Sigmoid colon (tissue), 7 donors: ENCODE data around the gene FAM241A. TPM values are rescaled to one million over a fixed set of nuclear protein-coding genes. Genes with fewer than 3 reads are reported as not detected.
"Not testable (repeated sequence)": the region's sequence is repeated elsewhere in the genome, so short reads cannot be mapped to it uniquely, and the experiment has no call there.

Experiments
- DNase-seq: peaks from one replicate; pipeline ENCODE4 v3.0.0-alpha.2; 2019
- H3K27ac ChIP-seq, 4 donors: fragments of 200-600 bp; sonication (generic); one replicate each; pipeline ENCODE4 v1.5.1; 2016 to 2019; ENCODE audit warnings: mild to moderate bottlenecking in 1 of 4
- H3K27me3 ChIP-seq, 3 donors: fragments of 200-600 bp; sonication (generic); one replicate each; pipeline ENCODE4 v1.5.1; 2019; ENCODE audit warnings: mild to moderate bottlenecking in 1 of 3
- H3K36me3 ChIP-seq, 4 donors: fragments of 200-600 bp; sonication (generic); one replicate each; pipeline ENCODE4 v1.5.1; 2016 to 2019
- H3K4me1 ChIP-seq, 4 donors: fragments of 200-600 bp; sonication (generic); one replicate each; pipeline ENCODE4 v1.5.1; 2017 to 2019
- H3K4me3 ChIP-seq, 4 donors: fragments of 200-600 bp; sonication (generic); one replicate each; pipeline ENCODE4 v1.5.1; 2017 to 2019; ENCODE audit warnings: mild to moderate bottlenecking in 2 of 4, moderate library complexity in 1 of 4
- H3K9me3 ChIP-seq, 4 donors: fragments of 200-600 bp in 3 of 4; sonication (generic) in 3 of 4; one replicate each; pipeline versions ENCODE4 v1.5.1 to v1.6.1; 2013 to 2019
- EP300 ChIP-seq, 4 donors: sonication (generic); formaldehyde crosslinking; IDR thresholded peaks; one replicate each; pipeline ENCODE4 v1.6.1; 2017; ENCODE audit warnings: antibody characterized with exemption in 4 of 4
- POLR2A ChIP-seq, 2 donors: fragments of 450-650 bp; IDR thresholded peaks; one replicate each; pipeline ENCODE4 v1.6.1; 2016; ENCODE audit warnings: antibody characterized with exemption in 2 of 2, mild to moderate bottlenecking in 2 of 2, moderate library complexity in 2 of 2
- POLR2AphosphoS5 ChIP-seq, 4 donors: sonication (generic); formaldehyde crosslinking; IDR thresholded peaks; one replicate each; pipeline ENCODE4 v1.6.1; 2017; ENCODE audit warnings: antibody characterized with exemption in 4 of 4
- WGBS, 2 donors: extraction: QIAGEN DNeasy Blood & Tissue Kit; methylation state at CpG; one replicate each; pipeline ENCODE4 v1.1.7; 2013; 5-methylcytosine and 5-hydroxymethylcytosine counted together
- intact Hi-C: fragments of 100-400 bp; cut with DNase I; formaldehyde crosslinking; loops from one replicate; pipeline ENCODE4 v1.15.1; 2023
- polyA plus RNA-seq, 3 donors: library from polyadenylated mRNA; stranded (reverse); fragments of 200-250 nt; gene quantifications; one replicate each; pipeline ENCODE4 v1.2.3, GENCODE V29; 2013
- total RNA-seq, 4 donors: library from RNA; depleted of rRNA; stranded (reverse); fragments of >200 nt; gene quantifications; one replicate each; pipeline ENCODE4 v1.1.0, GENCODE V29; 2016
- TF ChIP-seq, protein P1 (sequence below), 4 experiments: fragments of 450-650 bp in 3 of 4; fragments of 200-600 bp in 1 of 4; IDR thresholded peaks; one replicate each; pipeline ENCODE4 v1.5.1; 2016 to 2019; ENCODE audit warnings: antibody characterized with exemption in 4 of 4, mild to moderate bottlenecking in 3 of 4, moderate library complexity in 2 of 4
- donor health status: healthy with polysubstance abuse.
- donor health status: Bipolar disorder and iron deficiency.
- donor health status: healthy.

FAM241A gene
- total and polyA plus RNA-seq, 7 donors, result 1.2 to 3.7 (median 2.8) TPM

DNA sequence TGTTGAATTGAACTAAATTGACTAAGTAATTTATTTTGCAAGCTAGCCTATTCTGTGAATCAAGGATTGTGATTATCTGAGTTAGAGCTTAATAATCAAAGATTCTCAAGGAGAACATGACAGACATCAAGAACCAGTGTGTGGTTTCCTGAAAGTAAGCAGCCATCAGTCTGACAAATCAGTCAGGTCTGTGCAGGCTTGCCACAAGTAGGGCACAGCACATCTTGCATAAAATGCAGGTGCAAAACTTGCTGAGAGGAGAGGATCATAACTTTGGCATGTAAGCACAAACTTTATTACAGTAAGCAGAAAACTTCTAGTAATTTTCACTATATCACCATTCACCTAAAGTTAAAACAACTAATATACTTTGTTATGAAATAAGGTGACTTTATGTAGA, 22.5 kb downstream of the FAM241A start:
- Histone ChIP-seq H3K4me1 (no peaks in the 10 kb centered on the region), H3K27ac (no peak overlapping the region), H3K4me3 (no peak overlapping the region), H3K27me3 (no peaks in the 10 kb centered on the region), H3K9me3 (no peaks in the 10 kb centered on the region), H3K36me3 (no peaks in the 10 kb centered on the region)
- TF ChIP-seq POLR2AphosphoS5 (IDR thresholded peaks at IDR 0.05), result no peak
- TF ChIP-seq, protein P1, sequence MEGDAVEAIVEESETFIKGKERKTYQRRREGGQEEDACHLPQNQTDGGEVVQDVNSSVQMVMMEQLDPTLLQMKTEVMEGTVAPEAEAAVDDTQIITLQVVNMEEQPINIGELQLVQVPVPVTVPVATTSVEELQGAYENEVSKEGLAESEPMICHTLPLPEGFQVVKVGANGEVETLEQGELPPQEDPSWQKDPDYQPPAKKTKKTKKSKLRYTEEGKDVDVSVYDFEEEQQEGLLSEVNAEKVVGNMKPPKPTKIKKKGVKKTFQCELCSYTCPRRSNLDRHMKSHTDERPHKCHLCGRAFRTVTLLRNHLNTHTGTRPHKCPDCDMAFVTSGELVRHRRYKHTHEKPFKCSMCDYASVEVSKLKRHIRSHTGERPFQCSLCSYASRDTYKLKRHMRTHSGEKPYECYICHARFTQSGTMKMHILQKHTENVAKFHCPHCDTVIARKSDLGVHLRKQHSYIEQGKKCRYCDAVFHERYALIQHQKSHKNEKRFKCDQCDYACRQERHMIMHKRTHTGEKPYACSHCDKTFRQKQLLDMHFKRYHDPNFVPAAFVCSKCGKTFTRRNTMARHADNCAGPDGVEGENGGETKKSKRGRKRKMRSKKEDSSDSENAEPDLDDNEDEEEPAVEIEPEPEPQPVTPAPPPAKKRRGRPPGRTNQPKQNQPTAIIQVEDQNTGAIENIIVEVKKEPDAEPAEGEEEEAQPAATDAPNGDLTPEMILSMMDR (IDR thresholded peaks at IDR 0.05), result no peak
- no peak for TF ChIP-seq EP300 (IDR thresholded peaks at IDR 0.05)
- no peak for TF ChIP-seq POLR2A (IDR thresholded peaks at IDR 0.05)
- intact Hi-C loops, result no loop called here
- no peak for DNase-seq

DNA sequence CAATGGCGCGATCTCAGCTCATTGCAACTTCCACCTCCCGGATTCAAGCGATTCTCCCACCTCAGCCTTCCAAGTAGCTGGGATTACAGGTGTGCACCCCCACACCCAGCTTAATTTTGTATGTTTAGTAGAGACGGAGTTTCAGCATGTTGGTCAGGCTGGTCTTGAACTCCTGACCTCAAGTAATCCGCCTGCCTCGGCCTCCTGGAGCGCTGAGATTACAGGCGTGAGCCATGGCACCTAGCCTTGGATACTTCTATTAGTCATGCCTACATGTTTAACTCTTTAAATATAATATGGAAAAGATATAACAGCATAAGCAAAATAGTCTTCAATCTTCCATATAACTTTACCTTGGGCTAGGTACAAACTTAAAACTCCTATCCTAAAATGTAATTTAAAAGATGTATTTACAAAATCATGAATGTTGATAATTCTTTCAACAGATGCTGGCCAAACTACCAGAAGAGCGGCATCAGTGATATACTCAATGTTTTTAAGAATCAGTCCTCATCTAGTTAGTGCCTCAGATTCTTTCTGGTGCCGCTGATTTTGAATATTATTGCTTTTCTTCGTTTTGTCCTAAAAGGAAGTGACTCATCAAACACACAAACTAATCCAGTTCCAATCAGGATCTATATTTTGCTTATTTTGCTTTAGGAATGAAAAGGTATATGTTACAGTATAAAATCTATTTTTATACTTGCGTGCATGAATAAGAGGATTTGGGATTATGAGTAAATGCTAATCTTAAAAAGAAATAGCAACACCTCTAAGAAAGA, 23.7 kb downstream of the FAM241A start:
- no peak for TF ChIP-seq POLR2A (IDR thresholded peaks at IDR 0.05)
- TF ChIP-seq, protein P1 (IDR thresholded peaks at IDR 0.05), result no peak
- no peak for TF ChIP-seq EP300 (IDR thresholded peaks at IDR 0.05)
- no peak for TF ChIP-seq POLR2AphosphoS5 (IDR thresholded peaks at IDR 0.05)
- Histone ChIP-seq H3K4me3 (no peak overlapping the region), H3K27ac (no peak overlapping the region), H3K9me3 (no peaks in the 10 kb centered on the region), H3K4me1 (no peaks in the 10 kb centered on the region), H3K36me3 (no peaks in the 10 kb centered on the region), H3K27me3 (no peaks in the 10 kb centered on the region)
- 95% methylated on average over 13 of the region's 13 CpGs for WGBS, 2 donors
- intact Hi-C loops, result no loop called here
- no peak for DNase-seq

DNA sequence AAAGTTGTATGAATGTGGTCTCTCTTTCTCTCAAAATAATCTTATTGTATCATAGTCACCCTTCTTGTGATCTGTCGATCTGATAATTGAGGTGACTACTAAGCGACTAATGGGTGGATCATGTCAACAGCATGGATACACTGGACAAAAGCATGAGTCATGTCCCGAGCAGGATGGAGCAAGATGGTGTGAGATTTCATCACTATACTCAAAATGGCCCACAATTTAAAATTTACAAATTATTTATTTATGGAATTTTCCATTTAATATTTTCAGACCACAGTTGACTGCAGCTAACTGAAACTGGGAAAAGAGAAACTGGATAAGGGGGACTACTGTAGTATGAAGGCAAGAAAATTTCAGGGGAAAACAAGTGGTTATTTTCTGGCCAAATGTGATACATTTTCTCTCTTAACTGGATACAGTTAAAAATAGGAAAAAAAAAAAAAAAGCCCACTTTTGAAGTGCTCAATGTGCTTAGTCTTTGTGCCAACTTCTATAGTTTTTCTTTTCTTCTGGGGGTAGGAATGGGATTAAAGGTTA, 25.3 kb downstream of the FAM241A start:
- no peaks in the 10 kb centered on the region for H3K27me3 ChIP-seq
- no peaks in the 10 kb centered on the region for H3K36me3 ChIP-seq
- DNase-seq, result no peak
- no peak for TF ChIP-seq EP300 (IDR thresholded peaks at IDR 0.05)
- no peak for TF ChIP-seq POLR2AphosphoS5 (IDR thresholded peaks at IDR 0.05)
- TF ChIP-seq, protein P1 (IDR thresholded peaks at IDR 0.05), result no peak
- TF ChIP-seq POLR2A (IDR thresholded peaks at IDR 0.05), result no peak
- H3K4me3 ChIP-seq, result no peak overlapping the region
- WGBS, 2 donors, result 81 to 82% methylated on average over 3 of the region's 3 CpGs
- H3K4me1 ChIP-seq, result no peaks in the 10 kb centered on the region
- no peak overlapping the region for H3K27ac ChIP-seq
- H3K9me3 ChIP-seq, result no peaks in the 10 kb centered on the region
- intact Hi-C loops, result no loop called here

DNA sequence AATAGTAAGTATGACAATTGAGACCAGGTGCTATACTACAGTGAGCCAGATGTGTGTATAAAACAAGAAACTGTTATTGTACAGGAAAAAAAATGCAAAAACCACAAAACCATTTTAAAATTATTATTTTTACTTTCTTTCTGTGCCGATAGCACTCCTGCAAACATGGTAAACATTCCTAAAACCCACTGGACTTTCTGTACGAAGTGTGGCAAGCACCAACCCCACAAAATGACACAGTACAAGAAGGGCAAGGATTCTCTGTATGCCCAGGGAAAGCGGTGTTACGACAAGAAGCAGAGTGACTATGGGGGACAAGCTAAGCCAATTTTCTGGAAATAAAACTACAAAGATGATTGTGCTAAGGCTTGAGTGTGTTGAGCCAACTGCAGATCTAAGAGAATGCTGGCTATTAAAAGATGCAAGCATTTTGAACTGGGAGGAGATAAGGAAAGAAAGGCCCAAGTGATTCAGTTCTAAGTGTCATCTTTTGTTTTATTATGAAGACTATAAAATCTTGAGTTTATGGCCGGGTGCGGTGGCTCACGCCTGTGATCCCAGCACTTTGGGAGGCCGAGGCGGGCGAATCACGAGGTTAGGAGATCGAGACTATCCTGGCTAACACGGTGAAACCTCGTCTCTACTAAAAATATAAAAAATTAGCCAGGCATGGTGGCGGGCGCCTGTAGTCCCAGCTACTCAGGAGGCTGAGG, 26.0 kb downstream of the FAM241A start:
- intact Hi-C loops, result not testable (repeated sequence)
- 66 to 88% methylated on average over 16 of the region's 16 CpGs for WGBS, 2 donors

DNA sequence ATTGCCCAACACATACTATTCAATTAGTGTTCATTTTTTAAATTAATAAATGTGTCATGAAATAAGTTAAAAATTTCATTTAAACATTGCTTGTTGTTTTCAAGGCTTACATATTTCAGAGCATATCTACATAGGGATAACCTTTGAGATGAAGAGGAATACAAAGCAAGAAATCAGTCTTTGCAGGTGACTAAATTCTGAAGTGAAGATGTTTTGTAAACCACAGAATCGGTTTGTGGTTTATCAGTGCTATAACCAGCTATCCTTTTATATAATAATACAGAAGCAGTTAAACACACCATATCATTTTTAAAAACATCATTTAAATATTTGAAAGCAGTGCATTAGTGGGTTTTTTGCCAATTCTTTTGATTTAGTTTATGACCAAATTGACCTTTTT, 26.9 kb downstream of the FAM241A start:
- intact Hi-C loops, result no loop called here
- TF ChIP-seq POLR2A (IDR thresholded peaks at IDR 0.05) (no peak), EP300 (IDR thresholded peaks at IDR 0.05) (no peak), POLR2AphosphoS5 (IDR thresholded peaks at IDR 0.05) (no peak)
- TF ChIP-seq, protein P1 (IDR thresholded peaks at IDR 0.05), result no peak
- WGBS, 2 donors, result 50 to 88% methylated on average over 1 of the region's 1 CpG
- Histone ChIP-seq H3K36me3 (no peaks in the 10 kb centered on the region), H3K27ac (no peak overlapping the region), H3K9me3 (no peaks in the 10 kb centered on the region), H3K4me3 (no peak overlapping the region), H3K4me1 (no peaks in the 10 kb centered on the region), H3K27me3 (no peaks in the 10 kb centered on the region)
- no peak for DNase-seq

More for the DNA sequence above, 26.0 kb downstream of the FAM241A start:
- H3K27ac ChIP-seq, H3K4me1 ChIP-seq, H3K36me3 ChIP-seq, H3K27me3 ChIP-seq, DNase-seq, H3K4me3 ChIP-seq, H3K9me3 ChIP-seq: not testable (repeated sequence)
